Keratinocyte (primary cell): Measurements from ENCODE around the gene HIGD2B.

ENCODE experiments used
- EZH2 ChIP-seq: IDR thresholded peaks from one replicate; pipeline ENCODE4 v1.6.1; 2012; ENCODE audit warnings: inconsistent platforms, mild to moderate bottlenecking, low read length, moderate library complexity
- TF ChIP-seq, protein P1 (sequence below), 3 experiments: IDR thresholded peaks in 1 of 3; conservative IDR thresholded peaks in 1 of 3; optimal IDR thresholded peaks in 1 of 3; 2 replicates in 2 of 3; 3 replicates in 1 of 3; pipeline versions ENCODE3 to v1.5.1; 2011; ENCODE audit warnings: low read length in 3 of 3, mild to moderate bottlenecking in 3 of 3, moderate library complexity in 2 of 3, control low read depth in 1 of 3, inconsistent platforms in 1 of 3; ENCODE audit not compliant: insufficient read depth in 2 of 3; ENCODE audit errors: extremely low read depth in 1 of 3

DNA sequence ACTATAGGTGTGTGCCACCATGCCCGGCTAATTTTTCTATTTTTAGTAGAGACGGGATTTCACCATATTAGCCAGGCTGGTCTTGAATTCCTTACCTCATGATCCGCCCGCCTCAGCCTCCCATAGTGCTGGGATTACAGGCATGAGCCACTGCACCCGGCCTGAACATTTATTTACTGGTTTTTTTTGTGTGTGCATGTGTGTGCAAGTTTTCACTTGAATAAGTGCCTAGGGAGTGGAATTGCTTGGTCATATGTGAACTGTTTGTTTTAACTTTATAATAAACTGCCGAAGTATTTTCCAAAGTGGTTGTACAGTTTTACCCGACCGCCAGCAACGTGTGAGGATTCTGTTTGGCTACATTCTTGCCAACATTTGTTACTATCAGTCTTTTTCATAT, 14.1 kb upstream of the HIGD2B start:
- TF ChIP-seq EZH2: no peak
- TF ChIP-seq, protein P1, sequence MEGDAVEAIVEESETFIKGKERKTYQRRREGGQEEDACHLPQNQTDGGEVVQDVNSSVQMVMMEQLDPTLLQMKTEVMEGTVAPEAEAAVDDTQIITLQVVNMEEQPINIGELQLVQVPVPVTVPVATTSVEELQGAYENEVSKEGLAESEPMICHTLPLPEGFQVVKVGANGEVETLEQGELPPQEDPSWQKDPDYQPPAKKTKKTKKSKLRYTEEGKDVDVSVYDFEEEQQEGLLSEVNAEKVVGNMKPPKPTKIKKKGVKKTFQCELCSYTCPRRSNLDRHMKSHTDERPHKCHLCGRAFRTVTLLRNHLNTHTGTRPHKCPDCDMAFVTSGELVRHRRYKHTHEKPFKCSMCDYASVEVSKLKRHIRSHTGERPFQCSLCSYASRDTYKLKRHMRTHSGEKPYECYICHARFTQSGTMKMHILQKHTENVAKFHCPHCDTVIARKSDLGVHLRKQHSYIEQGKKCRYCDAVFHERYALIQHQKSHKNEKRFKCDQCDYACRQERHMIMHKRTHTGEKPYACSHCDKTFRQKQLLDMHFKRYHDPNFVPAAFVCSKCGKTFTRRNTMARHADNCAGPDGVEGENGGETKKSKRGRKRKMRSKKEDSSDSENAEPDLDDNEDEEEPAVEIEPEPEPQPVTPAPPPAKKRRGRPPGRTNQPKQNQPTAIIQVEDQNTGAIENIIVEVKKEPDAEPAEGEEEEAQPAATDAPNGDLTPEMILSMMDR (optimal IDR thresholded peaks at IDR 0.05 in 1 of 3, IDR thresholded peaks at IDR 0.05 in 1 of 3, conservative IDR thresholded peaks at IDR 0.05 in 1 of 3; ENCODE audit: extremely low read depth in 1 of 3, insufficient read depth in 2 of 3, low read length in 3 of 3): no peak
